Spleen (tissue), 11 donors: ENCODE data around the gene LBHD1. TPM values are rescaled to one million over a fixed set of nuclear protein-coding genes. Genes with fewer than 3 reads are reported as not detected.

Experiments used
- DNase-seq: peaks from one replicate; pipeline ENCODE4 v3.0.0-alpha.2; 2020
- H3K27ac ChIP-seq, 8 donors: fragments of 200-600 bp; sonication (generic) in 7 of 8; 1 replicate in 4 of 8; 2 replicates in 4 of 8; pipeline versions ENCODE4 v1.5.0 to v1.8.0; 2016 to 2021; ENCODE audit warnings: inconsistent platforms in 4 of 8, mild to moderate bottlenecking in 4 of 8, moderate library complexity in 1 of 8
- H3K27me3 ChIP-seq, 7 donors: fragments of 200-600 bp; sonication (generic) in 6 of 7; replicated peaks in 1 of 7; 1 replicate in 4 of 7; 2 replicates in 3 of 7; pipeline versions ENCODE4 v1.5.0 to v1.8.0; 2016 to 2021; ENCODE audit warnings: inconsistent platforms in 3 of 7, mild to moderate bottlenecking in 1 of 7
- H3K36me3 ChIP-seq, 6 donors: fragments of 200-600 bp; sonication (generic) in 5 of 6; 1 replicate in 4 of 6; 2 replicates in 2 of 6; pipeline versions ENCODE4 v1.5.0 to v1.8.0; 2016 to 2021; ENCODE audit warnings: inconsistent platforms in 2 of 6
- H3K4me1 ChIP-seq, 6 donors: fragments of 200-600 bp; sonication (generic) in 5 of 6; 1 replicate in 3 of 6; 2 replicates in 3 of 6; pipeline versions ENCODE4 v1.5.0 to v1.8.0; 2016 to 2021; ENCODE audit warnings: inconsistent platforms in 3 of 6
- H3K4me3 ChIP-seq, 8 donors: fragments of 200-600 bp; sonication (generic) in 7 of 8; 1 replicate in 4 of 8; 2 replicates in 4 of 8; pipeline versions ENCODE4 v1.5.0 to v1.8.0; 2016 to 2021; ENCODE audit warnings: inconsistent platforms in 4 of 8, mild to moderate bottlenecking in 4 of 8, moderate library complexity in 2 of 8
- H3K9me3 ChIP-seq, 8 donors: fragments of 200-600 bp; sonication (generic) in 7 of 8; 1 replicate in 4 of 8; 2 replicates in 4 of 8; pipeline versions ENCODE4 v1.5.0 to v1.8.0; 2016 to 2021; ENCODE audit warnings: inconsistent platforms in 4 of 8
- POLR2A ChIP-seq, 3 donors: fragments of 450-650 bp; IDR thresholded peaks; one replicate each; pipeline ENCODE4 v1.5.1; 2017; ENCODE audit warnings: antibody characterized with exemption in 3 of 3, mild to moderate bottlenecking in 1 of 3
- POLR2AphosphoS5 ChIP-seq, 3 donors: sonication (generic); formaldehyde crosslinking; IDR thresholded peaks; one replicate each; pipeline ENCODE4 v1.5.1; 2017; ENCODE audit warnings: antibody characterized with exemption in 3 of 3
- WGBS, 5 donors: extraction: QIAGEN DNeasy Blood & Tissue Kit in 3 of 5; methylation state at CpG; one replicate each; pipeline versions ENCODE4 v1.1.5 to v1.1.7; 2013 to 2018; 5-methylcytosine and 5-hydroxymethylcytosine counted together
- intact Hi-C: fragments of 100-400 bp; cut with DNase I; formaldehyde crosslinking; loops from one replicate; pipeline ENCODE4 v1.15.0; 2023; ENCODE audit warnings: low total_unique reads
- polyA plus RNA-seq, 3 donors: library from polyadenylated mRNA; stranded (reverse); fragments of 200-250 nt; gene quantifications; one replicate each; pipeline ENCODE4 v1.2.1, GENCODE V29; 2013
- total RNA-seq, 7 donors: library from RNA; depleted of rRNA in 3 of 7; stranded (reverse); fragments of >200 nt in 3 of 7; fragmentation: NEBNext Ultra II Directional in 4 of 7; extraction: Animal tissue kit (Norgen Biotek cat#: 25700) in 4 of 7; gene quantifications; one replicate each; pipeline versions ENCODE4 v1.1.0 to v1.2.1, GENCODE V29; 2016 to 2021
- TF ChIP-seq, protein P1 (sequence below), 11 experiments: fragments of 200-600 bp in 7 of 11; fragments of 450-650 bp in 4 of 11; sonication (generic) in 4 of 11; IDR thresholded peaks in 8 of 11; conservative IDR thresholded peaks in 3 of 11; 1 replicate in 7 of 11; 2 replicates in 4 of 11; pipeline versions ENCODE4 v1.4.0 to v1.8.0; 2016 to 2021; ENCODE audit warnings: antibody characterized with exemption in 11 of 11, inconsistent platforms in 4 of 11, mild to moderate bottlenecking in 1 of 11
- donor health status: healthy with polysubstance abuse.
- donor health status: DM: no; HTN: no; CAD: no; lungs with moderate emphysema.
- donor health status: DM: no; HTN: no; CAD: no.
- donor health status: Bipolar disorder and iron deficiency.
- donor health status: healthy.
- donor health status: DM: no; HTN: no; CAD: no.
- donor health status: DM: yes; HTN: yes; CAD: no.

Gene LBHD1
- total and polyA plus RNA-seq, 10 donors = 7.3 to 21.2 (median 13.3) TPM

DNA sequence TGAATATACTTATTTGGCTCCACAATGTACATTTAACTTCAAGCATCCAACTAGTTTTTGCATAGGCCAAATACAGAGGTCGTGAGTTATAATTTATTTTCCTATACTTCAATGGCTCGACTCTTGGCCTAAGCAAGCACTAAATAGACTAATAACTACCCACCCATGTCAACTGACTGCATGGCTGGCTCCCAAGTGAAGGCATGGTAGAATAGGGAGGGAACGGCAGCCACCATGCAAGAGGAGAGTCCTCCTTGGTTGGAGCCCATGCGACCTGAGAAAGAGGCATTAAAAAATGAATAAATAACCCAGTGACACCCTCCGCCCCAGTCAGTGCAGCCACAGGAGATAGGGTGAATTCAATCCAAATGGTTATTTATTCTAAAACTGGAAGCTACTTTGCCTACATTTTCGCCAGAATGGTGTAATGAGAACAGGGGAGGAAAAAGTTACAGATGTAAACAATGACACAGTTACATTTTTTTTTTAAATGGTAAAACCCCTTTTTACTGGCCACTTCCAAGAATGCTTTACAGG lies 40.3 kb upstream of the LBHD1 start:
- H3K27me3 ChIP-seq = no peaks in the 10 kb centered on the region
- peak overlapping the region in 6 of 8 donors; percentile 39 to 61 (median 48) for H3K27ac ChIP-seq
- no peak for TF ChIP-seq POLR2AphosphoS5 (IDR thresholded peaks at IDR 0.05)
- TF ChIP-seq, protein P1, sequence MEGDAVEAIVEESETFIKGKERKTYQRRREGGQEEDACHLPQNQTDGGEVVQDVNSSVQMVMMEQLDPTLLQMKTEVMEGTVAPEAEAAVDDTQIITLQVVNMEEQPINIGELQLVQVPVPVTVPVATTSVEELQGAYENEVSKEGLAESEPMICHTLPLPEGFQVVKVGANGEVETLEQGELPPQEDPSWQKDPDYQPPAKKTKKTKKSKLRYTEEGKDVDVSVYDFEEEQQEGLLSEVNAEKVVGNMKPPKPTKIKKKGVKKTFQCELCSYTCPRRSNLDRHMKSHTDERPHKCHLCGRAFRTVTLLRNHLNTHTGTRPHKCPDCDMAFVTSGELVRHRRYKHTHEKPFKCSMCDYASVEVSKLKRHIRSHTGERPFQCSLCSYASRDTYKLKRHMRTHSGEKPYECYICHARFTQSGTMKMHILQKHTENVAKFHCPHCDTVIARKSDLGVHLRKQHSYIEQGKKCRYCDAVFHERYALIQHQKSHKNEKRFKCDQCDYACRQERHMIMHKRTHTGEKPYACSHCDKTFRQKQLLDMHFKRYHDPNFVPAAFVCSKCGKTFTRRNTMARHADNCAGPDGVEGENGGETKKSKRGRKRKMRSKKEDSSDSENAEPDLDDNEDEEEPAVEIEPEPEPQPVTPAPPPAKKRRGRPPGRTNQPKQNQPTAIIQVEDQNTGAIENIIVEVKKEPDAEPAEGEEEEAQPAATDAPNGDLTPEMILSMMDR (IDR thresholded peaks at IDR 0.05 in 8 of 11, conservative IDR thresholded peaks at IDR 0.05 in 3 of 11) = no peak
- TF ChIP-seq POLR2A (IDR thresholded peaks at IDR 0.05) = no peak

DNA sequence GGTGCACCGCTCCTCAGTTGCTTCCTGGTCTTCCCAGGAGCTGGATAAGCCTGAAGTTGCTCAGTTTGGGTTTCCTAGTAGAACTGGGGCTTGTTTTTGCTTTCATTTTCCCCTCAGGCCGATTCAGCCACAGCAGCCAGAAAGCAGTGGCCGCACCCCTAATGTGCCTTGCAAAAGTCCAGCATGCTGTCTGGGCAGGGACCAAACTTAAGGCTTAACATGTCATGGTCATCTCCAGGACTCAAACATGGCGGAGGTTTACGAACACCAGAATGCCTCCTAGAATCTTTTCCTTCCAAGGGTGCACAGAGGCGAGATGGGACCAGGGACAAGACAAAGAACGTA lies 37.9 kb upstream of the LBHD1 start:
- TF ChIP-seq POLR2AphosphoS5 (IDR thresholded peaks at IDR 0.05) (no peak), POLR2A (IDR thresholded peaks at IDR 0.05) (no peak)
- TF ChIP-seq, protein P1 (IDR thresholded peaks at IDR 0.05 in 8 of 11, conservative IDR thresholded peaks at IDR 0.05 in 3 of 11) = no peak
- intact Hi-C loops = no loop called here
- WGBS, 5 donors = 58 to 67% (median 64%) methylated on average over 7 of the region's 7 CpGs
- peak overlapping the region; percentile 37 to 75 (median 51) for H3K4me3 ChIP-seq
- no peaks in the 10 kb centered on the region for H3K9me3 ChIP-seq
- peaks cover 0 to 49% (median 41%) of the 10 kb centered on the region in 6 donors for H3K36me3 ChIP-seq
- no peaks in the 10 kb centered on the region for H3K27me3 ChIP-seq
- no peak for DNase-seq
- H3K4me1 ChIP-seq = peaks cover 34 to 86% (median 63%) of the 10 kb centered on the region in 6 donors
- peak overlapping the region; percentile 93 to 99 (median 97) for H3K27ac ChIP-seq

More for the DNA sequence above, 40.3 kb upstream of the LBHD1 start:
- H3K4me1 ChIP-seq = peaks cover 18 to 86% (median 50%) of the 10 kb centered on the region in 6 donors
- intact Hi-C loops = no loop called here
- H3K36me3 ChIP-seq = peaks cover 0 to 73% (median 64%) of the 10 kb centered on the region in 6 donors
- no peak overlapping the region for H3K4me3 ChIP-seq
- H3K9me3 ChIP-seq = no peaks in the 10 kb centered on the region
- WGBS, 5 donors = 71 to 86% (median 85%) methylated on average over 6 of the region's 6 CpGs
- no peak for DNase-seq

DNA sequence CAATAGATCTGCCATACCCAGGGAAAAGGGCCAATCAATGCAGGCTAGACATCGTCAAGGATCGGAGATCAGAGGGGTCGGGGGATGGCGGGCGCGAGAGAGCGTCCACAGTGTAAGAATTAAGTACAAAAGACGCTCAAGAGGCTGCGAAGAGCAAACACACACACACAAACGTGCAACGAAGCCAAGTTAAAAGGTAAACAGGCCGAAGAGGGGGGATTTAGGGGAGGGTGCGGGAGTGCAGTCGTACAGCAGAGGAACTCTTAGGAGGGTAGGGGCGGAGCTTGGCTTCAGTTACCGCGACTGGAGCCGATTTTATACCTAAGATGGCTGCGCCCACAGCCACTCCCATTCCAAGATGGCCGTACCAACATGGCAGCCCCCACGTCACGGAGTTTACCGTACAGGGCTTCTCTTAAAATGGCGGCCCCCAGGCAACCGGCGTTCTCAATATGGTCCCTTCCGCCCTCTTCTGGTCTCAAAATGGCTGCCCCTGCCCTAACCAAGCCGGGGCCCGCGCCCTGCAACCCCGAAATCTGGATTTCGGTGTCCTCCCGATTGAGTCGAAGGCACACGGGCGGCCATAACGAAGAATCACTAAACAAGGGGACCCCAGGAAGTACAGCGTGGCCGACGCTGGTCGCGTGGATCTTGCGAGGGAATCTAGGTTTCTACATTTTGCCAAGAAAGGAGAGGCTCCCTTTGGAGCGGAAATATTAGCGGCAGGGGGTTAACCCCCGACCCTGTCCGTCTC lies 37.4 kb upstream of the LBHD1 start:
- no peaks in the 10 kb centered on the region for H3K9me3 ChIP-seq
- H3K4me3 ChIP-seq = peak overlapping the region; percentile 41 to 75 (median 51)
- H3K27ac ChIP-seq = peak overlapping the region; percentile 93 to 99 (median 97)
- intact Hi-C loops = no loop called here
- no peaks in the 10 kb centered on the region for H3K27me3 ChIP-seq
- DNase-seq = peak; percentile 99
- peaks cover 34 to 87% (median 65%) of the 10 kb centered on the region in 6 donors for H3K4me1 ChIP-seq
- peaks cover 0 to 44% (median 36%) of the 10 kb centered on the region in 6 donors for H3K36me3 ChIP-seq
- TF ChIP-seq, protein P1 (IDR thresholded peaks at IDR 0.05 in 8 of 11, conservative IDR thresholded peaks at IDR 0.05 in 3 of 11) = peak in 2 of 11 experiments; percentile 23 to 36
- TF ChIP-seq POLR2A (IDR thresholded peaks at IDR 0.05) (peak in 1 of 3 donors; percentile 56), POLR2AphosphoS5 (IDR thresholded peaks at IDR 0.05) (peak; percentile 85 to 93 (median 87))
- WGBS, 5 donors = 0 to 2% (median 1%) methylated on average over 35 to 47 of the region's 47 CpGs

DNA sequence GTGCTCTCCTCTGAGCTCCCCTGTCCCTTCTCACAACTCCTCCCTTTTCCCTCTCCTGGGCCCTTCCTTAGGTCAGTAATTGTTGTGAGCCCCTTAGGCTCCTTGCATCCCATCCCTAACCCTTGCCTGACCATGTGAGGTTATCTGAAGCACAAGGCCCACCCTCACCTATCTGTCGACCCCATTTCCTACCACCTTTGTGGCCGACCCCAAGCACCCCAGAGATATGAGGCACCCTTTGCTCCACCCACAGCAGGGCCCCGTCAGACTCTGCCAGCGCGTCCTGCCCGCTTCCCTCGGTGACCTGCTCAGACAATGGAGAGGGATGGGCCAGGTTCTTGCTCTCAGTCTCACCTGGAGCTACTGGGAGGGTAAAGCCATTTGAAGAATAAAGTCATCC lies 36.7 kb upstream of the LBHD1 start:
- TF ChIP-seq POLR2AphosphoS5 (IDR thresholded peaks at IDR 0.05) = peak in 1 of 3 donors; percentile 40
- TF ChIP-seq, protein P1 (IDR thresholded peaks at IDR 0.05 in 8 of 11, conservative IDR thresholded peaks at IDR 0.05 in 3 of 11) = no peak
- DNase-seq = peak; percentile 90
- intact Hi-C loops = no loop called here
- Histone ChIP-seq H3K36me3 (peaks cover 0 to 38% (median 30%) of the 10 kb centered on the region in 6 donors), H3K4me1 (peaks cover 34 to 87% (median 64%) of the 10 kb centered on the region in 6 donors), H3K9me3 (no peaks in the 10 kb centered on the region), H3K27me3 (no peaks in the 10 kb centered on the region), H3K4me3 (peak overlapping the region; percentile 41 to 75 (median 51)), H3K27ac (peak overlapping the region; percentile 93 to 99 (median 97))
- 1 to 5% (median 1%) methylated on average over 7 of the region's 7 CpGs for WGBS, 5 donors
